ENCODE measurements around the gene FPGS. TPM values are rescaled to one million over a fixed set of nuclear protein-coding genes. Genes with fewer than 3 reads are reported as not detected.

Gene FPGS
- total RNA-seq, 1 donor, result 98.1 TPM

DNA sequence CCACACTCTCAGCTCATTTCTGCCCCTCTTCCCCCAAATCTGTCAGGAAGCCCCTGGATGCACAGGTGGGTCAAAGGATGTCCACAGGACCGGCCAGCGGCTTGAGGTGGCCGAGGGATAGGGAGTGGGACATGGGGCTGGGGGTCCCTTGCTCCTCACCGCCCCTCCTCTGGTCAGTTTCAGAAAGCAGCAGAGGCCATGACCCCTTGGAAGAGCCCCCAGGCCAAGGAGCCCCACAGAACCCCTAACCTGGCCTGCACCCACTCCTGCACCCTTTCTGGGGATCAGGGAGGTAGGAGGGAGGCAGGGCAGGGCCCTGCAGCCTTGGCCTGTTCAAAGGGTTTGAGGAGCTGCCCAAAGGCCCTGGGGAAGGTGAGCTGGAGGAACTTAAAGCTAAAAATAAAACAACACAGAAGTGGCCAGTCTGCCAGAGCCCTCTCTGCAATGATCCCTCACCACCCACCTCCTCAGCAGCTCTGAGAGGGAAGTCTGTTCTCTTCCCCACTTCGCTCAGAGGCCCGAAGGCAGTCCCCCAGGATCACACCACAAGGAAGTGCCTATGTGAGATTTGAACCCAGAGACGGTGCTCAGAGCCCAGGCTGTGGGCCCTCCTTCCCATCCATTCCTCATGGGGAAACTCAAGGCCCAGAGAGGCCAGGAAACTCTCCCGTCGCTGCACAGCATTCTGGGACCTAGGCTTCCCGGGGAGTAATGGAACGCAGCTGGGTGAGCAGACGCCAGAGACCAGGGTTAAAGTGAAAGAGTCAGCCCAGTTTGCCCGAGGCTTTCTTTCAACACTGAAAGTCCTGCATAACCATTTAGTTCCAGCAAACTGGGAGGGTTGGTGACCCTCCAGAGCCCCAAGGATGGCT lies 50.9 kb downstream of the FPGS start:
- peaks cover 60% of the 10 kb centered on the region for H3K79me2 ChIP-seq (ENCODE audit: insufficient read depth, low read length)
- peaks cover 18% of the 10 kb centered on the region for H4K20me1 ChIP-seq (ENCODE audit: insufficient read depth, low read length)
- H3K27me3 ChIP-seq (ENCODE audit: insufficient read depth, low read length), result no peaks in the 10 kb centered on the region
- peak overlapping the region; percentile 90 for H3K4me3 ChIP-seq (ENCODE audit: insufficient read depth, low read length)
- peaks cover 33% of the 10 kb centered on the region for H3K4me1 ChIP-seq (ENCODE audit: insufficient read depth, low read length)
- peak overlapping the region; percentile 81 for H3K4me2 ChIP-seq (ENCODE audit: insufficient read depth, low read length)
- peak overlapping the region; percentile 54 for H2AFZ ChIP-seq (ENCODE audit: low read length)
- peaks cover 44% of the 10 kb centered on the region for H3K36me3 ChIP-seq (ENCODE audit: insufficient read depth, low read length)
- peak overlapping the region; percentile 65 for H3K27ac ChIP-seq (ENCODE audit: low read depth, low read length)
- peaks cover 7% of the 10 kb centered on the region for H3K9me3 ChIP-seq (ENCODE audit: low read depth, low read length)
- DNase-seq (ENCODE audit: insufficient read length, low spot score, missing footprints), result peak; percentile 76
- TF ChIP-seq, protein P1, sequence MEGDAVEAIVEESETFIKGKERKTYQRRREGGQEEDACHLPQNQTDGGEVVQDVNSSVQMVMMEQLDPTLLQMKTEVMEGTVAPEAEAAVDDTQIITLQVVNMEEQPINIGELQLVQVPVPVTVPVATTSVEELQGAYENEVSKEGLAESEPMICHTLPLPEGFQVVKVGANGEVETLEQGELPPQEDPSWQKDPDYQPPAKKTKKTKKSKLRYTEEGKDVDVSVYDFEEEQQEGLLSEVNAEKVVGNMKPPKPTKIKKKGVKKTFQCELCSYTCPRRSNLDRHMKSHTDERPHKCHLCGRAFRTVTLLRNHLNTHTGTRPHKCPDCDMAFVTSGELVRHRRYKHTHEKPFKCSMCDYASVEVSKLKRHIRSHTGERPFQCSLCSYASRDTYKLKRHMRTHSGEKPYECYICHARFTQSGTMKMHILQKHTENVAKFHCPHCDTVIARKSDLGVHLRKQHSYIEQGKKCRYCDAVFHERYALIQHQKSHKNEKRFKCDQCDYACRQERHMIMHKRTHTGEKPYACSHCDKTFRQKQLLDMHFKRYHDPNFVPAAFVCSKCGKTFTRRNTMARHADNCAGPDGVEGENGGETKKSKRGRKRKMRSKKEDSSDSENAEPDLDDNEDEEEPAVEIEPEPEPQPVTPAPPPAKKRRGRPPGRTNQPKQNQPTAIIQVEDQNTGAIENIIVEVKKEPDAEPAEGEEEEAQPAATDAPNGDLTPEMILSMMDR (IDR thresholded peaks at IDR 0.05; ENCODE audit: extremely low read depth, low read depth, low read length), result no peak

GRCh38 chr9:127854184-127854806 lies 51.6 kb downstream of the FPGS start, which contains the start of gene ENG:
ENG (minus strand) TSS chr9:127854658; CDS start chr9:127854355, 303 bp downstream.
- H3K4me3 ChIP-seq (ENCODE audit: insufficient read depth, low read length), result peak within 1 kb of the TSS; percentile 90
- peaks cover 18% of the 10 kb centered on the region for H4K20me1 ChIP-seq (ENCODE audit: insufficient read depth, low read length)
- H3K27ac ChIP-seq (ENCODE audit: low read depth, low read length), result peak within 1 kb of the TSS; percentile 65
- H2AFZ ChIP-seq (ENCODE audit: low read length), result peak within 1 kb of the TSS; percentile 54
- peak within 1 kb of the TSS; percentile 81 for H3K4me2 ChIP-seq (ENCODE audit: insufficient read depth, low read length)
- peaks cover 37% of the 10 kb centered on the region for H3K36me3 ChIP-seq (ENCODE audit: insufficient read depth, low read length)
- peak; percentile 94 for DNase-seq (ENCODE audit: insufficient read length, low spot score, missing footprints)
- no peaks in the 10 kb centered on the region for H3K27me3 ChIP-seq (ENCODE audit: insufficient read depth, low read length)
- H3K4me1 ChIP-seq (ENCODE audit: insufficient read depth, low read length), result peaks cover 35% of the 10 kb centered on the region
- TF ChIP-seq, protein P1 (IDR thresholded peaks at IDR 0.05; ENCODE audit: extremely low read depth, low read depth, low read length), result peak; percentile 6
- peaks cover 52% of the 10 kb centered on the region for H3K79me2 ChIP-seq (ENCODE audit: insufficient read depth, low read length)
- peaks cover 4% of the 10 kb centered on the region for H3K9me3 ChIP-seq (ENCODE audit: low read depth, low read length)

DNA sequence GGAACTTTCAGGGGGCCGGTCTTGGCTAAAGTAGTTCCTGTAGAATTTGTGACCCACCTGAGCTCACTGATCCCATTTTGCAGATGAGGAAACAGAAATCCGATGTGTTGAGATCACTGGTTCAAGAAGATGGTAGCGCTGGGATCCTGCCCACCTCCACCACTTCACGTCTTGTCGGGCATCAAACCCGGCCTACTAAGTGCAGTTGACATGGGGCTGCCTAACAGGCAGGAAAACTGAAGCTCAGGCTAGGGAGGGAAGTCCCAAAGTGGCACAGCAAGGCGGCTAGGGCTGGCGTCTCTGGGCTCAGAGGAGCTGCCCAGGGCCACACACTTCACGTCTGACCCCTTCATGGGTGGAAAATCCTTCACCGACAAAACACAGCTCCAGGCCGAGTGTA lies 52.3 kb downstream of the FPGS start:
- H4K20me1 ChIP-seq (ENCODE audit: insufficient read depth, low read length), result peaks cover 18% of the 10 kb centered on the region
- H3K27me3 ChIP-seq (ENCODE audit: insufficient read depth, low read length), result no peaks in the 10 kb centered on the region
- H3K36me3 ChIP-seq (ENCODE audit: insufficient read depth, low read length), result peaks cover 30% of the 10 kb centered on the region
- H2AFZ ChIP-seq (ENCODE audit: low read length), result peak overlapping the region; percentile 51
- peaks cover 35% of the 10 kb centered on the region for H3K4me1 ChIP-seq (ENCODE audit: insufficient read depth, low read length)
- no peaks in the 10 kb centered on the region for H3K9me3 ChIP-seq (ENCODE audit: low read depth, low read length)
- H3K79me2 ChIP-seq (ENCODE audit: insufficient read depth, low read length), result peaks cover 46% of the 10 kb centered on the region
- DNase-seq (ENCODE audit: insufficient read length, low spot score, missing footprints), result peak; percentile 45
- peak overlapping the region; percentile 45 for H3K4me2 ChIP-seq (ENCODE audit: insufficient read depth, low read length)
- H3K27ac ChIP-seq (ENCODE audit: low read depth, low read length), result peak overlapping the region; percentile 37
- TF ChIP-seq, protein P1 (IDR thresholded peaks at IDR 0.05; ENCODE audit: extremely low read depth, low read depth, low read length), result no peak
- H3K4me3 ChIP-seq (ENCODE audit: insufficient read depth, low read length), result peak overlapping the region; percentile 90

- no peak for DNase-seq (ENCODE audit: insufficient read length, low spot score, missing footprints)
- H3K4me2 ChIP-seq (ENCODE audit: insufficient read depth, low read length), result no peak overlapping the region
- no peak overlapping the region for H2AFZ ChIP-seq (ENCODE audit: low read length)
- peaks cover 40% of the 10 kb centered on the region for H3K79me2 ChIP-seq (ENCODE audit: insufficient read depth, low read length)
- H3K27ac ChIP-seq (ENCODE audit: low read depth, low read length), result no peak overlapping the region
- no peaks in the 10 kb centered on the region for H3K27me3 ChIP-seq (ENCODE audit: insufficient read depth, low read length)
- TF ChIP-seq, protein P1 (IDR thresholded peaks at IDR 0.05; ENCODE audit: extremely low read depth, low read depth, low read length), result no peak
- no peak overlapping the region for H3K4me3 ChIP-seq (ENCODE audit: insufficient read depth, low read length)
- no peaks in the 10 kb centered on the region for H3K9me3 ChIP-seq (ENCODE audit: low read depth, low read length)
- H3K4me1 ChIP-seq (ENCODE audit: insufficient read depth, low read length), result peaks cover 35% of the 10 kb centered on the region
- peaks cover 24% of the 10 kb centered on the region for H3K36me3 ChIP-seq (ENCODE audit: insufficient read depth, low read length)
- H4K20me1 ChIP-seq (ENCODE audit: insufficient read depth, low read length), result peaks cover 18% of the 10 kb centered on the region
Observed at GRCh38 chr9:127855522-127855921, 52.8 kb downstream of the FPGS start.

All from osteoblast (primary cell).